Breast epithelium (tissue), 4 donors: Measurements from ENCODE around the gene ZNF423. TPM values are rescaled to one million over a fixed set of nuclear protein-coding genes. Genes with fewer than 3 reads are reported as not detected.
"Not testable (repeated sequence)": the region's sequence is repeated elsewhere in the genome, so short reads cannot be mapped to it uniquely, and the experiment has no call there.

Experiments
- DNase-seq, 2 donors: peaks; one replicate each; pipeline ENCODE4 v3.0.0-alpha.2; 2019; ENCODE audit warnings: low spot score in 2 of 2
- H3K27ac ChIP-seq, 2 donors: fragments of 200-600 bp; sonication (generic) in 1 of 2; one replicate each; pipeline ENCODE4 v1.5.1; 2016 to 2019; ENCODE audit warnings: mild to moderate bottlenecking in 1 of 2
- H3K27me3 ChIP-seq, 2 donors: fragments of 200-600 bp; sonication (generic) in 1 of 2; one replicate each; pipeline versions ENCODE4 v1.5.1 to v1.6.0; 2017 to 2019; ENCODE audit warnings: control low read depth in 1 of 2, mild to moderate bottlenecking in 1 of 2
- H3K36me3 ChIP-seq: fragments of 200-600 bp; one replicate; pipeline ENCODE4 v1.5.1; 2019
- H3K4me1 ChIP-seq, 2 donors: fragments of 200-600 bp; sonication (generic); one replicate each; pipeline ENCODE4 v1.5.1; 2016 to 2019; ENCODE audit warnings: control low read depth in 1 of 2
- H3K4me3 ChIP-seq, 3 donors: fragments of 200-600 bp; sonication (generic); 1 replicate in 2 of 3; 2 replicates in 1 of 3; pipeline ENCODE4 v1.5.1; 2016 to 2019; ENCODE audit warnings: mild to moderate bottlenecking in 3 of 3, moderate library complexity in 2 of 3
- H3K9me3 ChIP-seq, 2 donors: fragments of 200-600 bp; sonication (generic) in 1 of 2; one replicate each; pipeline ENCODE4 v1.5.1; 2016 to 2019; ENCODE audit warnings: control low read depth in 1 of 2
- CTCF ChIP-seq, 3 donors: fragments of 450-650 bp; IDR thresholded peaks; one replicate each; pipeline ENCODE4 v1.5.1; 2016 to 2017; ENCODE audit warnings: antibody characterized with exemption in 3 of 3, mild to moderate bottlenecking in 3 of 3, moderate library complexity in 3 of 3
- POLR2A ChIP-seq: fragments of 450-650 bp; IDR thresholded peaks from one replicate; pipeline ENCODE4 v1.6.1; 2016; ENCODE audit warnings: antibody characterized with exemption, mild to moderate bottlenecking, moderate library complexity
- POLR2AphosphoS5 ChIP-seq, 3 donors: sonication (generic); formaldehyde crosslinking; IDR thresholded peaks; one replicate each; pipeline ENCODE4 v1.6.1; 2017; ENCODE audit warnings: antibody characterized with exemption in 3 of 3
- intact Hi-C: fragments of 100-400 bp; cut with DNase I; formaldehyde crosslinking; loops from one replicate; pipeline ENCODE4 v1.15.1; 2023; ENCODE audit warnings: low total_unique reads
- total RNA-seq, 3 donors: library from RNA; depleted of rRNA; stranded (reverse); fragments of >200 nt; gene quantifications; one replicate each; pipeline ENCODE4 v1.1.0, GENCODE V29; 2016

ZNF423 gene
- total RNA-seq, 3 donors from 2014 or later, result 4.7 to 8.0 (median 5.9) TPM

GRCh38 chr16:49884033-49885015 lies 28.4 kb upstream of the ZNF423 start:
- intact Hi-C loops, result no loop called here
- no peak overlapping the region for H3K4me3 ChIP-seq
- TF ChIP-seq POLR2AphosphoS5 (IDR thresholded peaks at IDR 0.05) (no peak), POLR2A (no peak), CTCF (IDR thresholded peaks at IDR 0.05) (no peak)

GRCh38 chr16:49883076-49884014 lies 27.4 kb upstream of the ZNF423 start:
- no peak for DNase-seq
- no peaks in the 10 kb centered on the region for H3K4me1 ChIP-seq
- H3K4me3 ChIP-seq, result no peak overlapping the region
- peaks cover 0 to 4% of the 10 kb centered on the region in 2 donors for H3K27me3 ChIP-seq
- H3K36me3 ChIP-seq, result no peaks in the 10 kb centered on the region
- intact Hi-C loops, result no loop called here
- no peaks in the 10 kb centered on the region for H3K9me3 ChIP-seq
- H3K27ac ChIP-seq, result no peak overlapping the region
- TF ChIP-seq POLR2A (no peak), CTCF (IDR thresholded peaks at IDR 0.05) (no peak), POLR2AphosphoS5 (IDR thresholded peaks at IDR 0.05) (no peak)

More at GRCh38 chr16:49884033-49885015, 28.4 kb upstream of the ZNF423 start:
- Histone ChIP-seq H3K27ac (no peak overlapping the region), H3K9me3 (no peaks in the 10 kb centered on the region), H3K4me1 (no peaks in the 10 kb centered on the region), H3K36me3 (no peaks in the 10 kb centered on the region), H3K27me3 (peaks cover 0 to 4% of the 10 kb centered on the region in 2 donors)
- no peak for DNase-seq

GRCh38 chr16:49881890-49882289 lies 26.0 kb upstream of the ZNF423 start:
- no peak for TF ChIP-seq POLR2AphosphoS5 (IDR thresholded peaks at IDR 0.05)
- no peak for TF ChIP-seq POLR2A
- TF ChIP-seq CTCF (IDR thresholded peaks at IDR 0.05), result no peak
- H3K9me3 ChIP-seq, result no peaks in the 10 kb centered on the region
- intact Hi-C loops, result no loop called here
- H3K4me3 ChIP-seq, result no peak overlapping the region
- peaks cover 0 to under 1% of the 10 kb centered on the region in 2 donors for H3K4me1 ChIP-seq
- no peak overlapping the region for H3K27ac ChIP-seq
- peaks cover 0 to 8% of the 10 kb centered on the region in 2 donors for H3K27me3 ChIP-seq
- DNase-seq, result no peak
- no peaks in the 10 kb centered on the region for H3K36me3 ChIP-seq

GRCh38 chr16:49878540-49878939 lies 22.6 kb upstream of the ZNF423 start:
- H3K4me1 ChIP-seq, H3K27ac ChIP-seq, DNase-seq, H3K27me3 ChIP-seq, H3K4me3 ChIP-seq, intact Hi-C loops, H3K9me3 ChIP-seq, H3K36me3 ChIP-seq: not testable (repeated sequence)

- Histone ChIP-seq H3K27me3 (peaks cover 3 to 8% of the 10 kb centered on the region in 2 donors), H3K4me1 (peaks cover 0 to 9% of the 10 kb centered on the region in 2 donors), H3K36me3 (no peaks in the 10 kb centered on the region), H3K27ac (peak overlapping the region; percentile 25 to 68), H3K4me3 (peak overlapping the region; percentile 27 to 66 (median 50)), H3K9me3 (no peaks in the 10 kb centered on the region)
- TF ChIP-seq CTCF (IDR thresholded peaks at IDR 0.05), result peak; percentile 35 to 67 (median 56)
- TF ChIP-seq POLR2AphosphoS5 (IDR thresholded peaks at IDR 0.05), result no peak
- no peak for TF ChIP-seq POLR2A
- intact Hi-C loops, result no loop called here
- peak; percentile 20 to 59 for DNase-seq
Measured at GRCh38 chr16:49876716-49877129, 20.8 kb upstream of the ZNF423 start.
